Mucosa of descending colon (tissue), 3 donors: ENCODE measurements around the gene RIN3. TPM values are rescaled to one million over a fixed set of nuclear protein-coding genes. Genes with fewer than 3 reads are reported as not detected.

Experiments
- ATAC-seq: fragments of 200-7000 bp; cut with Tn5 transposase; one replicate; pipeline ENCODE4 v1.9.1; 2020; ENCODE audit warnings: mild to moderate bottlenecking, moderate library complexity
- DNase-seq, 3 donors: peaks; one replicate each; pipeline ENCODE4 v3.0.0-alpha.2; 2020
- H3K36me3 ChIP-seq: fragments of 200-600 bp; one replicate; pipeline ENCODE4 v1.8.0; 2021; ENCODE audit warnings: low read depth, mild to moderate bottlenecking
- H3K4me1 ChIP-seq: fragments of 200-600 bp; one replicate; pipeline ENCODE4 v1.8.0; 2021; ENCODE audit warnings: low read depth, mild to moderate bottlenecking
- H3K4me3 ChIP-seq: fragments of 200-600 bp; one replicate; pipeline ENCODE4 v1.8.0; 2021; ENCODE audit warnings: mild to moderate bottlenecking
- H3K9me3 ChIP-seq: fragments of 200-600 bp; one replicate; pipeline ENCODE4 v1.8.0; 2021; ENCODE audit warnings: mild to moderate bottlenecking
- CTCF ChIP-seq: fragments of 200-600 bp; IDR thresholded peaks from one replicate; pipeline ENCODE4 v1.8.0; 2022; ENCODE audit warnings: antibody characterized with exemption, mild to moderate bottlenecking
- intact Hi-C, 2 donors: fragments of 100-400 bp; cut with DNase I in 1 of 2; cut with micrococcal nuclease in 1 of 2; formaldehyde crosslinking; loops; one replicate each; pipeline versions ENCODE4 v1.11.0 to v1.11.1; 2022; cut with DNase I, micrococcal nuclease
- total RNA-seq, 3 donors: library from RNA; stranded (reverse); fragmentation: NEBNext Ultra II Directional in 2 of 3; extraction: Animal tissue kit (Norgen Biotek cat#: 25700) in 2 of 3; gene quantifications; one replicate each; pipeline versions ENCODE4 v1.2.1 to v1.2.4, GENCODE V29; 2021 to 2023
- donor health status: DM: no; HTN: no; CAD: no; lungs with moderate emphysema.
- donor health status: DM: no; HTN: no; CAD: no.
- donor health status: DM: no; HTN: yes; CAD: no.

Gene RIN3
- total RNA-seq, 3 donors from 2014 or later: 26.2 to 51.0 (median 32.9) TPM

GRCh38 chr14:92655419-92656201, 142.0 kb downstream of the RIN3 start:
- DNase-seq: no peak
- Histone ChIP-seq H3K4me3 (no peak overlapping the region), H3K4me1 (no peaks in the 10 kb centered on the region), H3K36me3 (no peaks in the 10 kb centered on the region), H3K9me3 (no peaks in the 10 kb centered on the region)
- no peak for TF ChIP-seq CTCF
- no peak for ATAC-seq
- intact Hi-C loops: no loop called here

GRCh38 chr14:92656306-92657081, 142.9 kb downstream of the RIN3 start:
- H3K9me3 ChIP-seq: no peaks in the 10 kb centered on the region
- H3K36me3 ChIP-seq: no peaks in the 10 kb centered on the region
- TF ChIP-seq CTCF: no peak
- no peak for ATAC-seq
- intact Hi-C loops: no loop called here
- DNase-seq: no peak
- no peak overlapping the region for H3K4me3 ChIP-seq
- no peaks in the 10 kb centered on the region for H3K4me1 ChIP-seq

- intact Hi-C loops: no loop called here
- peak; percentile 37 for ATAC-seq
- H3K4me1 ChIP-seq: no peaks in the 10 kb centered on the region
- no peak overlapping the region for H3K4me3 ChIP-seq
- H3K9me3 ChIP-seq: no peaks in the 10 kb centered on the region
- H3K36me3 ChIP-seq: no peaks in the 10 kb centered on the region
- peak; percentile 42 to 76 (median 44) for DNase-seq
- TF ChIP-seq CTCF: no peak
Observed at GRCh38 chr14:92657457-92658142, 144.0 kb downstream of the RIN3 start.

GRCh38 chr14:92658160-92658559, 144.6 kb downstream of the RIN3 start:
- intact Hi-C loops: no loop called here
- H3K4me3 ChIP-seq: no peak overlapping the region
- H3K36me3 ChIP-seq: no peaks in the 10 kb centered on the region
- H3K9me3 ChIP-seq: no peaks in the 10 kb centered on the region
- DNase-seq: no peak
- TF ChIP-seq CTCF: no peak
- no peaks in the 10 kb centered on the region for H3K4me1 ChIP-seq
- ATAC-seq: no peak

- H3K36me3 ChIP-seq: no peaks in the 10 kb centered on the region
- intact Hi-C loops: no loop called here
- H3K9me3 ChIP-seq: no peaks in the 10 kb centered on the region
- no peak for TF ChIP-seq CTCF
- no peak for ATAC-seq
- DNase-seq: no peak
- no peaks in the 10 kb centered on the region for H3K4me1 ChIP-seq
- H3K4me3 ChIP-seq: no peak overlapping the region
Observed at GRCh38 chr14:92658684-92659083, 145.1 kb downstream of the RIN3 start.
